Measurements from ENCODE around the gene ELMOD3.
"Not testable (repeated sequence)": the region's sequence is repeated elsewhere in the genome, so short reads cannot be mapped to it uniquely, and the experiment has no call there.

ELMOD3 gene

DNA sequence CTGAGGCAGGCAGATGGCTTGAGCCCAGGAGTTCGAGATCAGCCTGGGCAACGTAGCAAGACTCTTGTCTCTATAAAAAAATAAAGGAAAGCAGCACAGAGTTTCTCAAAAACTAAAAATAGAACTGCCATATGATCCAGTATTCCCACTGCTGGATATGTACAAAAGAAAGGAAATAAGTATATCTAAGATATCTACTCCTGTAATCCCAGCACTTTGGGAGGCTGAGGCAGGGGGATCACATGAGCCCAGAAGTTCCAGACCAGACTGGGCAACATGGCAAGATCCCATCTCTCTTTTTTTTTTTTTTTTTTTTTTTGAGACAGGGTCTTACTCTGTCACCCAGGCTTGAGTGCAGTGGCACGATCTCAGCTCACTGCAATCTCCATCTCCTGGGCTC lies 24.9 kb upstream of the ELMOD3 start:
- DNase-seq = not testable (repeated sequence)

GRCh38 chr2:85330839-85331636 lies 23.5 kb upstream of the ELMOD3 start:
- DNase-seq = peak; percentile 12

GRCh38 chr2:85333877-85334276 lies 20.7 kb upstream of the ELMOD3 start:
- DNase-seq = not testable (repeated sequence)

DNA sequence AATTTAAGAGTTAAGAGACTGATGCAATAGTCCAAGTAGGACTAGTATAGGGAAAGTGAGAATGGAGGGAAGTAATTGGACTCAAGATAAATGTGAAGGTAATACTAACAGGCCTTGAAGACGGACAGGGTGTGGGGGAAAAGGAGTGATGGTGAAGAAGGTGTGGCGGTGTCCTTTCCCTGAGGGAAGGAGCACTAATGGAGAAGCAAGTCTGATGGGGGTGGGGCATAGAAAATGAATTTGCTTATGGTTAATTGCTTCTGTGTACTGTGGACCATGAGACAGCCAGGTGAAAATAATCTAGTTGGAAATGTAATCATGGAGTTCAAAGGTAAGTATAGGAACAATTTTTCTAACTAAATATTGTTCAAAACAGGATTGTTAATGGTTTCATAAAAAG lies 19.6 kb upstream of the ELMOD3 start:
- DNase-seq = no peak

DNA sequence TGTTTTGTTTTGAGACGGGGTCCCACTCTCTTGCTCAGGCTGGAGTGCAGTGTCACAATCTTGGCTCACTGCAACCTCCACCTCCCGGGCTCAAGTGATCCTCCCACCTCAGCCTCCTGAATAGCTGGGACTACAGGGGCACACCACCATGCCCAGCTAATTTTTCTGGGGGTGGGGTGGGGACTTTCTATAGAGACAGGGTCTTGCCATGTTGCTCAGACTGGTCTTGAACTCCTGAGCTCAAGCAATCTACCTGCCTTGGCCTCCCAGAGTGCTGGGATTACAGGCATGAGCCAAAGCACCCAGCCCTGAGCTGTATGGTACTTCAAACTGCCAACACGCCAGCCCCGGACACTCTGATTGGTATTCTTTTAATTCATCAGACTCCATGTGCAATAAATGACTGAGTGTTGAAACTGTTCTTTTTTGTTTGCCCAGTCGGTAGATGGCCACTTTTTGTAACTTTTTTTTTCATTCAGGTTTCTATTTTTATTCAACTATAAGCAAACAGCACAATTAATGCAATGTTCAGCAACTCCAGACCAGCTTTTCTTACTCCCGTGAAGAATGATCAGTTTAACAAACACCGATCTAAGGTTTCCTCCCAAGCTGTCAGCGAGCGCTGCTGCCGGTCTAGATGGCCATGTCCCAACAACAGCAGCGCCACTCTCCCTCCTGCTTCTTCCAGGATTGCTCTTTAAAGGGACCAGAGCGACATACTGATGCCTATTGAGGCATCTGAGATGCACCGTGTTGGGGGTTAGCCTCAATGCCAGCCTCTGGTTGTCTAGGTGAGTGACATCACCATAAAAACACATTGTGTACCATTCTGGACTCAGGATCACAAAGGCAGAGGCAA lies 14.3 kb upstream of the ELMOD3 start:
- no peak for DNase-seq

GRCh38 chr2:85341269-85342029 lies 13.1 kb upstream of the ELMOD3 start:
- DNase-seq = no peak

DNA sequence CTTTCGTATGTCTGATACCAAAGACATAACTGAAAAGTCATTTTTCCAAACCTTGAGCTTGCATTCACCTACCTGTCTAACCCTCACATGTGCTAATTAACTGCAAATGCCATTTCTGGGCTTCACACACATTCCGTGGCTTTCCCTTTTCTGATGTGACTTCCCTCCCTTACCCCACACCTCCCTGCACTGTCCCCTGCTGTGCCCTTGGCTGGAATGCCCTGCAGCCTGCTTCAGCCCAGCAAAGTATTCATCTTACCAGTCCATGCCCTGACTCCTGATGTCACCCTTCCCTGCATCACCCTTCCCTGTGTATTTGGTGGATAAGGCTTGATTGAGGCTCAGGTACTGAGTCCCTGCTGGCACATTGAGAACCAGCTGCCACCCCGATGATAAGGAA lies 12.4 kb upstream of the ELMOD3 start:
- no peak for DNase-seq

DNA sequence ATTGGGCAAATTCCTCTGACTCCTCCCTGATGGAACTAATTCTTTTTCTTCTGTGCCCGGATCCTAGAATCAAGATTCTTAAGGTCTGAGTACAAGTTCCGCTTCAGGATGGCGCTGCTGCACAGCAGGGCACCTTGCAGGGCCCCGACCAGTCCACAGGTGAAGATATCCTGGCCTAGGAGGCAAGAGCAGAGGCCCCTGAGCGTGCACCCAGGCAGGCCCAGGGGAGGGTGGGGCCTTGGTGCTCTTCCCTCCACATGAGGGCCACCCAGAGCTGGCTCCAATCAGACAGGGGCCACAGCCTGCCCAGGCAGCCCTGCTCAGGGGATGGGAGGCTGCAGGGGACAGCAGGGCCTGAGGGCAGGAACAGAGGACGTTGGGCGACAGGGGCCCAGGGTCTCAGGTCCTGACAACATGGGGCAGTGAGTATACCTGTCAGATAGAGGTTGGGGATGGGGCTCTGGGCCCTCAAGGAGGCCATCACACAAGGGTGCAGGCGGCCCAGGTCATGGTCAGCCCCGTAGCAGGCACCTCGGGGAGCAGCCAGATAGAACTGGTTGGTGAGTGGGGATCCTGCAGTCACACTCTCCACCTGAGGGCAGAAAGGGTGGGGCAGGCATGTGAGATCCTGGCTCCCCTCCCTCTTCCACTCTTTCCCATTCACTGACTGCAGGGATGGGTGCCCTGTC lies 11.2 kb upstream of the ELMOD3 start:
- not testable (repeated sequence) for DNase-seq

GRCh38 chr2:85344356-85344954 lies 10.1 kb upstream of the ELMOD3 start:
- no peak for DNase-seq

DNA sequence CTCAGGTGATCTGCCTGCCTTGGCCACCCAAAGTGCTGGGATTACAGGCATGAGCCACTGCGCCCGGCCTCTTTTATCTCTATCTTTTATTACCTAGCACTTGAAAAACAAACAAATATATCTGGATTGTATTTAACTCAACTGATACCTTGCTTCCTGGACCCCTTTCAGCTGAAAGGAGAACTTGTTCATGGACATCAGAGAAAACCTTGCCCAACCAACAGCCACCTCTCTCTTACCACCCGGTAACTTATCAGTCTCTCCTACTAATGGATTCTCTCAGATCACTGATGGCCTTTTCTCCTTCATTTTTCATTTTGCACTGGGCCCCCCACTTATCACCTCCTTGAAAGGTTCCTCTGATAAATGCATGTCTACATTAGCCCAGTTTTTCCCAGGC lies 7.0 kb upstream of the ELMOD3 start:
- DNase-seq = no peak

GRCh38 chr2:85353876-85354285 lies 688 bp upstream of the ELMOD3 start:
- peak; percentile 22 for DNase-seq

DNA sequence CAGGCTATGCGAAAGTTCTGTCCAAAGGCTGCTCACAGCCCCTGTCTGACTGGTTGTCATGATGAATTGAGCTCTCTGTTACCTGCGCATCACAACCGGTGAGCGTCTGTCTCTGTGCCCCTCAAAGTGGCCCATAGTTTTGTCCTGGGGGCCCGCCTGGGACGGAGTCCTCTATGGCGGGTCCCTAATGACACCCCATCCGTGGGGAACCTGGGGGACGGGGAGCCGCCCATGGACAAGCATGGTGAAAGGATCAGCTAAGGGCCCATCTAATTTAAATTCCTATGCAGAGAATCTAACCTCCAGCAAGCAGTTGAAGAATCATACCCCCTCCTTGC lies 473 bp downstream of the ELMOD3 start:
- DNase-seq = no peak

DNA sequence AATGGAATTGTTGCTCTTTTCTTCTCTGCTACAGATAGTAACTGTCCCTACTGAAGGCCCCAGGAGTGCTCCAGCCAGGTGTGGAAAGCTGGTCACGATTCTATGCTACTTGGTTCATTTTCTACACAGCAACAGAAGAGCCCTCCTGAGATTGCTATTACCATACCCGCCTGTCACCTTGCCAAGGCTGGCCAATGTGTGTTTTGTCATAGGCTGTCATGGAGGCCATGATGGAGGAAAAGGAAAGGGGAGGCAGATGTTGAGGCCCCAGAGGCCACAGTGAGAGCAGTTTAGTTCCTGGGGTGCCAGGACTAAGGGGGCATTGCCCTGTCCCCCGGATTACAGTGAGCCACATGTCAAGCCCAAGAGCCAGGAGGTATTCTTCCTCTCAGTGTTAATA lies 952 bp downstream of the ELMOD3 start:
- DNase-seq = no peak

DNA sequence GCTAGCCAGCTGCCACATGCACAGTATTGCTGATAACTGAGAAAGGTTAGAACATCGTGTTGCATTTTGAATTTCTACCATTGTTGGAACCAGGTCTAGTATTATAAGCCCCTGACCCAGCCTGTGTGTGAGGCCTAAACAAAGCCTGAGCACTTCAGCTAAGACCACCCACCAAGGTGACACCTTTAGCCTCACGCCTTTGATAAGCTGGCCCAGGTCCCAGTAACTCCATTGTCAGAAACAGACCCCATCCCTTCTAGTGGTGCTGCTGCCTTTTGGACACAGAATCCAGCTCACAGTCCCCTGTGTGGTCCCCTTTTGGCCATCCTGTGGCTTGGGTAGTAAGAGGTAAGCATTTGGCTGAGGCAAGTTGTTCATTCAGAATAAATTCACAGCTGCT lies 1.6 kb downstream of the ELMOD3 start:
- no peak for DNase-seq

DNA sequence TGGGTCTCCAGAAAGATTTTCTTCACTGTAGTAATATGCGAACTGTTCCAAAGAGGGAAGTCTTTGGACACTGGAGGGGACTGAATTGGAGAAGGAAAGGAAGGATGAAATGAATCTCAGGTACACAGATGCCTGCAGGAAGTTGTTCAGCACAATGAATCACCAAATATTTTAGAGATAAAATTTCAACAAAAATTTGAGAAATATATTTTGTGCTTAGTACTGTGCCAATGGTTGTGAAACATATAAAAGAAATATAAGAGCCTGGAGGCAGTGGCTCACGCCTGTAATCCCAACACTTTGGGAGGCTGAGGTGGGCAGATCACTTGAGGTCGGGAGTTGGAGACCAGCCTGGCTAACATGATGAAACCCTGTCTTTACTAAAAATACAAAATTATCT lies 3.2 kb downstream of the ELMOD3 start:
- no peak for DNase-seq

GRCh38 chr2:85362653-85363387 lies 8.3 kb downstream of the ELMOD3 start:
- DNase-seq = not testable (repeated sequence)

- DNase-seq = no peak
Observed at GRCh38 chr2:85367180-85367579, 12.6 kb downstream of the ELMOD3 start.

GRCh38 chr2:85368921-85369320 lies 14.4 kb downstream of the ELMOD3 start:
- DNase-seq = no peak

DNA sequence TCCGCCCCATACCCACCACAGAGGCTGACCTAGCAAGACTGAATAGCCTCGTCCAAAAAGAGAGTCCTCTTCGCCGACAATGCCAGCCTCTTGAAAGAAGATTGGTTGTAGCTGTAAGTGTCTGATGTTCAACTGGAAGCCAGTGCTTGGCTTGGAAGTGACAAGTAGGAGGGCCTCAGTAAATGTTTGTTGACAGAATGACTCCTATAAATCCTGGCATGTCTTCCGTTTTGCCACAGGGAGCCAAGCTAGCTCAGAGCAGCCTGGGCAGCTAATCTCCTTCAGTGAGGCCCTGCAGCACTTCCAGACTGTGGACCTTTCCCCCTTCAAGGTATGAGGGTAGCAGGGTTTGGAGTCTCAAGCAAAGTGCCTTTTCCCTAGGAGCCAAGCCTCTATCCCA lies 14.9 kb downstream of the ELMOD3 start:
- no peak for DNase-seq

DNA sequence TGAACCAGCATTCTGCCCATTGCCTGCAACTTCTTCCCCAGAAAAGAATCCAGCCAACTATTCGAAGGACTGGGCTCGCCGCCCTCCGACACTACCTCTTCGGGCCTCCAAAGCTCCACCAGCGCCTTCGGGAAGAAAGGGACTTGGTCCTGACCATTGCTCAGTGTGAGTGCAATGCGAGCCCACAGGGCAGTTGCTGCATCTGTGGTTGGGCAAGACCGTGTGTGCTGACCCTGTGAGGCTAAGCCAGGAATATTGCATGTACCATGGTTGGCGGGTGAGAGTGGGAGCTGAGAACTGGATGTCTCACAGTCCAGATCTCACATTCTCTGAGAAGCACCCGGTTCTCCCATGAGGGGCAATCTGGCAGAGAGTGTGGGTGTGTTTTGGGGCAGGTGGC lies 16.5 kb downstream of the ELMOD3 start:
- no peak for DNase-seq

DNA sequence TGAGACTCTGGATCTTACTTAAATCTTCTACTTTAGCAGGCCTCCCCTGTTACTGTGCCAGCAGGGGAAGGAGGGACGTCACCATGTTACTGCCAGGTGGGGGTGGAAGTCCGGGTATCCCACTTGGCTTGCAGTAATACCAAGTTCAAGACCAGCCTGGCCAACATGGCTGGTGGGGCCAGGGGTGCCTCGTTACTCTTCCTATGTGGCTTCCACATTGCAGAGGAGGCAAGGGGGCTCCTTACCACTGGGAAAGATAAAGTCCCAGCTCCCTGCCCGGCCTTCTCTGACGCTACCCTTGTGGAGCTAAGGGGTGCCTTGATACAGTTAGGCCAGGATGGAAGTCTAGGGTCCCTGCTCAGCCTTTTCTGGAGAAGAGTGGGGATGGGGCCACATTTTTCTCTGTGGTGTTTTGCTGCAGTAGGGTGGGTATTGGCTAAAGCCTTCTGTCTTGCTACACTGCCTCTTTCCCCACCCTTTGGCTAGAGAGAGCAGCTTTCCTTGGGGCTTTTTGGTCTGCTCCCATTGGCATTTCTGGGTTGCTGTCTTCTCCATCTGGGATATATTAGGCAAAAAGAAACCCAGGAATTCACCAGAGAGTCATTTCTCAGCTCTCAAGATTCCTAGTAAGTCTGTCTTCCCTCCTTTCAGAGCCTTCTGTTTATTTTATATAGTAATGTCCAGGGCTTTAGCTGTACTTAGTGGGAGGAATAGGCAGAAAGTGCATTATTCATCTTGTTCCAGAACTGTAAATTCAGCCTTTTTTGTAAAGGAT lies 21.9 kb downstream of the ELMOD3 start:
- no peak for DNase-seq

All from activated CD4-positive, alpha-beta T cell treated with anti-CD3 and anti-CD28 coated beads for 48 hours (primary cell).